GM12872 (cell line): Measurements from ENCODE around the gene CACNG8.

Source experiments
- TF ChIP-seq, protein P1 (sequence below): IDR thresholded peaks from 3 replicates; pipeline ENCODE4 v1.5.1; 2011; ENCODE audit warnings: low read depth, mild to moderate bottlenecking, low read length, moderate library complexity; ENCODE audit not compliant: insufficient read depth

Gene CACNG8

DNA sequence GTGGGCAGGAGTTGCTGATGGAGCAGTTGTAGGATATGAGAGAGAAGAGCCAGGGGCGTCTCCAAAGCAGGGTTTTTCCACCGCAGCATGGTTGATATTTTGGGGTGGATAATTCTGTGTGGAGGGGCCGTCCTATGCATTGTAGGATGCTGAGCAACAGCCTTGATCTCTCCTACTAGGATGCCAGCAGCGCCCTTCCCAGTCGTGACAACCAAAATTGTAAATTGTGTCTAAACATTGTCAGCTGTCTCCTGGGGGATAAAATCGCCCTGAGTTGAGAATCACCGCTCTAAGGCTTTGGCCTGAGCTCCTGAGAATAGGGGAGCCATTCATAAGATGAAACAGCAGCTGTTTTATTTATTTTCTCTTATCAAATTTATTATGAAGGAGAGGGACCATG is 4.2 kb downstream of the CACNG8 start:
- TF ChIP-seq, protein P1, sequence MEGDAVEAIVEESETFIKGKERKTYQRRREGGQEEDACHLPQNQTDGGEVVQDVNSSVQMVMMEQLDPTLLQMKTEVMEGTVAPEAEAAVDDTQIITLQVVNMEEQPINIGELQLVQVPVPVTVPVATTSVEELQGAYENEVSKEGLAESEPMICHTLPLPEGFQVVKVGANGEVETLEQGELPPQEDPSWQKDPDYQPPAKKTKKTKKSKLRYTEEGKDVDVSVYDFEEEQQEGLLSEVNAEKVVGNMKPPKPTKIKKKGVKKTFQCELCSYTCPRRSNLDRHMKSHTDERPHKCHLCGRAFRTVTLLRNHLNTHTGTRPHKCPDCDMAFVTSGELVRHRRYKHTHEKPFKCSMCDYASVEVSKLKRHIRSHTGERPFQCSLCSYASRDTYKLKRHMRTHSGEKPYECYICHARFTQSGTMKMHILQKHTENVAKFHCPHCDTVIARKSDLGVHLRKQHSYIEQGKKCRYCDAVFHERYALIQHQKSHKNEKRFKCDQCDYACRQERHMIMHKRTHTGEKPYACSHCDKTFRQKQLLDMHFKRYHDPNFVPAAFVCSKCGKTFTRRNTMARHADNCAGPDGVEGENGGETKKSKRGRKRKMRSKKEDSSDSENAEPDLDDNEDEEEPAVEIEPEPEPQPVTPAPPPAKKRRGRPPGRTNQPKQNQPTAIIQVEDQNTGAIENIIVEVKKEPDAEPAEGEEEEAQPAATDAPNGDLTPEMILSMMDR, result no peak

GRCh38 chr19:53969366-53969765 is 6.6 kb downstream of the CACNG8 start:
- TF ChIP-seq, protein P1, result no peak

GRCh38 chr19:53971673-53972072 is 8.9 kb downstream of the CACNG8 start:
- TF ChIP-seq, protein P1, result no peak

GRCh38 chr19:53977429-53977990 is 14.8 kb downstream of the CACNG8 start:
- TF ChIP-seq, protein P1, result no peak

DNA sequence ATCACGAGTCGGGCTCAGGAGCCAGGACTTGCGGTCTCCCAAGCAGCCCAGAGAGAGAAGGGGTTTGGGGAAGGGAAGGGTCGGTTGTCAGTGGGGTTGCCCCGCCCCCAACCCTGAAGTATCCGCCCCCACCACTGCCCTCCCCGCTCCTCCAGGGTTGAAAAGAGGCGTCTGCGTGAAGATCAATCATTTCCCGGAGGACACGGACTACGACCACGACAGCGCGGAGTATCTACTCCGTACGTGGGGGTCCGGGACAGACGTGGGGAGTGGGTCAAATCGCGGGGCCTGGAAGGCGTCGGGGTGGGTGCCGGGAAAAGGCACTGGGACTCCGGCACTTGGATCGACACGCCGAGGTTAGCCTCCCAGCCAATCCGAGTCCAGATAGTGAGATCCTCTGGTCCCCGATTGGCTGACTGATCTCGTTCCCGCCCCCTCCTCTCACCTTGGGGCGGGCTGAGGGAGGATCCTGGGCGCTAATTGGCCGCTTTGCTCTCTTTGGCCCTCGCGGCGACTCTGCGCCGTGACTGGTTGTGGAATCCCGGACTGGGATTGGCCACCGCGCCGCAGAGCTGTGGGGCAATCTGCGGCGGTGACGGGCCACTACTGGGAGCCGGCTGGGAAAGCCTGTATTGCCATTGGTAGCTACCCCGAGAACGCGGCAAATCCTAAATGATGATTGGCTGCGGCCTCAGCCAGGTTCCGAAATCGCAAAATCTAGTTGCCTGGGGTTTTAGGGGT is 15.4 kb downstream of the CACNG8 start:
- TF ChIP-seq, protein P1, result no peak

DNA sequence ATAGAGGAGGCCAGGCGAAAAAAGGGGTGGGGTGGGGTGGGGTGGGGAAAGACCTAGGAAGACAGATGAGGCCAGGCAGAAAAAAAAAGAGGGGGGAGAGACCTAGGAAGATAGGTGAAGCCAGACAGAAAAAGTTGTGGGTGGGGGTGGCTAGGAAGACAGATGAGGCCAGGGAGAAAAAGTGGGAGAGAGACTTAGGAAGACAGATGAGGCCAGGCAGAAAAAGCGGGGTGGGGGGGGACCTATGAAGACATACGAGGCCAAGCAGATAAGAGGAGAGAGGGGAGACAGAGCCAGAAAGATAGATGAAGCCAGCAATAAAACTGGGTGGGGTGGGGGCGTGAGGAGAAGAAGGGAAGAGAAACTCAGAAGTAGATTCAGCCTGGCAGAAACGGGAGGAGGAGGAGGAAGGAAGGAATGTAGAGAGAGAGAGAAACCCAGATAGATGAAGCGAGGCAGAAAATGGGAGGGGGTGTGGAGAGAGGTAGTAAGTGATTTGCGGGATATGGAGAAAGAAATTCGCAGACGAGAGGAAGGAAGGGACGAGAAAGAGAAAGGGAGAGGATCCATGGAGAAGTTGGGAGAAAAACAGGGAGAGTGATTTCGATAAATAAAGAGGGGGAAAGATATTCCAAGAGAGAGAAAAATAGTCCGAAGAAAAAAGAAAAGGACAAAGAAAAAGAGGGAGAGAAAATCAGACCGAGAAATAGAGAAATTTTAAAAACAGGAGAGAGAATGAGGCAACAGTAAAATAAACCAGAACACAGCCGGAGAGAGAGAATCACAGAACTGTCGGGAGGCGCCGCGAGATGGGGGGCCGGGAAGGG is 16.5 kb downstream of the CACNG8 start:
- TF ChIP-seq, protein P1, result no peak
